WERI-Rb-1 (cell line): ENCODE results near the gene YTHDC2.
"Not testable (repeated sequence)": the region's sequence is repeated elsewhere in the genome, so short reads cannot be mapped to it uniquely, and the experiment has no call there.

ENCODE experiments used
- DNase-seq: peaks from one replicate; pipeline ENCODE4 v3.0.0-alpha.2; 2020
- H3K27ac ChIP-seq: fragments of 250-450 bp; sonication (Bioruptor Pico); 2 replicates; pipeline ENCODE4 v1.5.1; 2020; ENCODE audit warnings: mild to moderate bottlenecking, moderate library complexity
- H3K27me3 ChIP-seq: fragments of 250-450 bp; sonication (Bioruptor Pico); 2 replicates; pipeline ENCODE4 v1.5.1; 2021; ENCODE audit warnings: mild to moderate bottlenecking, low read depth, moderate library complexity; ENCODE audit not compliant: insufficient read depth, severe bottlenecking
- H3K36me3 ChIP-seq: fragments of 250-450 bp; sonication (Bioruptor Pico); 2 replicates; pipeline ENCODE4 v1.5.1; 2020; ENCODE audit warnings: mild to moderate bottlenecking, moderate library complexity
- H3K4me3 ChIP-seq: 2 replicates; pipeline ENCODE4 v1.5.1; 2011; ENCODE audit warnings: low read depth, mild to moderate bottlenecking, control low read depth, low read length
- H3K9me3 ChIP-seq: fragments of 250-450 bp; sonication (Bioruptor Pico); 2 replicates; pipeline ENCODE4 v1.5.1; 2021; ENCODE audit warnings: mild to moderate bottlenecking, moderate library complexity; ENCODE audit not compliant: severe bottlenecking
- CTCF ChIP-seq: IDR thresholded peaks from 2 replicates; pipeline ENCODE4 v1.5.1; 2011; ENCODE audit warnings: low read depth, mild to moderate bottlenecking, control low read depth, inconsistent platforms, low read length

YTHDC2 gene

GRCh38 chr5:113578091-113578490 lies 64.6 kb downstream of the YTHDC2 start:
- peaks cover 11% of the 10 kb centered on the region for H3K36me3 ChIP-seq
- no peak overlapping the region for H3K4me3 ChIP-seq
- DNase-seq: no peak

DNA sequence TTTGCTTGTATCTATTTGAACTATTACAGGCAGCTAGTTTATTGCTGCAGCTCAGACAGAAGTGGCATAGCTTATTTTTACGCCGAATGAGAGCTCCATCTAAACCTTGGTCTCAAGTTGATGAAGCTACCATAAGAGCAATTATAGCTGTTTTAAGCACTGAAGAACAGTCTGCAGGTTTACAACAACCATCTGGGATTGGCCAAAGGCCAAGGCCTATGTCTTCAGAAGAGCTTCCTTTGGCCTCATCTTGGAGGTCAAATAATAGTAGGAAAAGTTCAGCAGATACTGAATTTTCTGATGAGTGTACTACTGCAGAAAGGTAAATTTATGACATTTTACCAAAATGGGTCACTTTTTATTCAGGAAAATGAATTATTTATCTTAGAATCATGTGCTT lies 67.9 kb downstream of the YTHDC2 start:
- no peak for TF ChIP-seq CTCF
- H3K27ac ChIP-seq: no peak overlapping the region
- no peaks in the 10 kb centered on the region for H3K9me3 ChIP-seq
- H3K4me3 ChIP-seq: no peak overlapping the region
- H3K27me3 ChIP-seq: no peaks in the 10 kb centered on the region
- peaks cover 4% of the 10 kb centered on the region for H3K36me3 ChIP-seq
- DNase-seq: no peak

More at GRCh38 chr5:113578091-113578490, 64.6 kb downstream of the YTHDC2 start:
- Histone ChIP-seq H3K27me3 (no peaks in the 10 kb centered on the region), H3K9me3 (no peaks in the 10 kb centered on the region), H3K27ac (no peak overlapping the region)
- no peak for TF ChIP-seq CTCF

DNA sequence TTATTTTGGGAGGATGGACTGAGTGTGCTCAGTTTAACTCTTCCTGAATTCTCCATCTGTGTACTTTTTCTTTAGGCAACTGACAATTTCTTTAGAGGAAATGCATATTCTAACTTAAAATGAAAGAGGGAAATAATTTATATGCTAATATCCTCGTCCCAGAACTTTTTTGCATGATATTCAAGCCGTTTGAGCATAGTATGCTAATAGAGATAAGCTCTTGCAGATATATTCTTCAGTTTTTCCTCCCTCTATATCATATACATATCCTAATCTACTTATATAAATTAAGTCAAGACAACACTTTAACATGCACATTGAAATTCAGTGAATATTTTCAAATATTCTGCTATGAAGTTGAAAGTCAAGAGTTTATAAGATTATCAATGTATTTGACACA lies 84.7 kb downstream of the YTHDC2 start:
- TF ChIP-seq CTCF: no peak
- DNase-seq: no peak
- no peak overlapping the region for H3K4me3 ChIP-seq
- H3K27ac ChIP-seq: no peak overlapping the region
- H3K27me3 ChIP-seq: no peaks in the 10 kb centered on the region
- H3K36me3 ChIP-seq: no peaks in the 10 kb centered on the region; the same call in 1 of the 2 replicates
- no peaks in the 10 kb centered on the region for H3K9me3 ChIP-seq

GRCh38 chr5:113598926-113599325 lies 85.4 kb downstream of the YTHDC2 start:
- TF ChIP-seq CTCF: no peak
- Histone ChIP-seq H3K27me3 (no peaks in the 10 kb centered on the region), H3K27ac (no peak overlapping the region), H3K36me3 (no peaks in the 10 kb centered on the region; the same call in 1 of the 2 replicates), H3K9me3 (no peaks in the 10 kb centered on the region), H3K4me3 (no peak overlapping the region)
- no peak for DNase-seq

- Histone ChIP-seq H3K27me3 (no peaks in the 10 kb centered on the region), H3K27ac (no peak overlapping the region), H3K4me3 (no peak overlapping the region), H3K9me3 (no peaks in the 10 kb centered on the region), H3K36me3 (no peaks in the 10 kb centered on the region)
- no peak for TF ChIP-seq CTCF
- no peak for DNase-seq
Observed at GRCh38 chr5:113600255-113600905, 86.9 kb downstream of the YTHDC2 start.

DNA sequence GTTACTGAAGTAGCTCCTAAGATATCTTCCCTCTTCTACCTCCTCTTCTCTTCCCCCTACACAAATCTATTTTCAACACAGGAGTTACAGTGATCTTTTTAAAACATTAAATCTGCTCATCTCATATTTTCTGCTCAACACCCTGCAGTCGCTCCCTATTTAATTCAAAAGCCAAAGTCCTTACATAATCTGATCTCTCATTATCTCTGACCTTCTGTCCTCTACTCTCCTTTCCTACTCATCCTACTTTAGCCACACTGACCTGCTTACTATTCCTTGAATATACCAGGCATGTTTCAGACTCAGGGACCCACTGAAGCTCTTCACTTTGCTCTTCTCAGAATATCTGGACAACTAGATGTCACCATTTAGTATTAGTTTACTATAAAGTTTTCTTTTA lies 87.9 kb downstream of the YTHDC2 start:
- H3K27me3 ChIP-seq: no peaks in the 10 kb centered on the region
- no peak overlapping the region for H3K4me3 ChIP-seq
- H3K9me3 ChIP-seq: no peaks in the 10 kb centered on the region
- DNase-seq: no peak
- no peak for TF ChIP-seq CTCF
- no peaks in the 10 kb centered on the region for H3K36me3 ChIP-seq
- H3K27ac ChIP-seq: no peak overlapping the region; the same call in 1 of the 2 replicates

DNA sequence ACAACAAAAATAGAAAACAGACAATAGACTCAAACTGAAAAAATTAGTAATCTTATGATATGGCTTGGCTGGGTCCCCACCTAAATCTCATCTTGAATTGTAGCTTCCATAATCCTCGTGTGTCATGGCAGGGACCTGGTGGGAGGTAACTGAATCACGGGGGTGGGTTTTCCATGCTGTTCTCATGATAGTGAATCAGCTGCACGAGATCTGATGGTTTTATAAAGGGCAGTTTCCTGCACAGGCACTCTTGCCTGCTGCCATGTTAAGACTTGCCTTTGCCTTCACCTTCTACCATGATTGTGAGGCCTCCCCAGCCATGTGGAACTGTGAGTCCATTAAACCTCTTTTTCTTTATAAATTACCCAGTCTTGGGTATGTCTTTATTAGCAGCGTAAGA lies 89.8 kb downstream of the YTHDC2 start:
- not testable (repeated sequence) for H3K4me3 ChIP-seq, H3K36me3 ChIP-seq, H3K27ac ChIP-seq, H3K9me3 ChIP-seq, DNase-seq, H3K27me3 ChIP-seq
